HG03520 (cell line): ENCODE measurements around the gene SLC39A5.

Source experiments
- ATAC-seq: cut with Tn5 transposase; IDR thresholded peaks from one replicate; pipeline ENCODE4 v1.9.1; 2021; ENCODE audit warnings: mild to moderate bottlenecking, moderate library complexity; ENCODE audit not compliant: unreplicated experiment

SLC39A5 gene

DNA sequence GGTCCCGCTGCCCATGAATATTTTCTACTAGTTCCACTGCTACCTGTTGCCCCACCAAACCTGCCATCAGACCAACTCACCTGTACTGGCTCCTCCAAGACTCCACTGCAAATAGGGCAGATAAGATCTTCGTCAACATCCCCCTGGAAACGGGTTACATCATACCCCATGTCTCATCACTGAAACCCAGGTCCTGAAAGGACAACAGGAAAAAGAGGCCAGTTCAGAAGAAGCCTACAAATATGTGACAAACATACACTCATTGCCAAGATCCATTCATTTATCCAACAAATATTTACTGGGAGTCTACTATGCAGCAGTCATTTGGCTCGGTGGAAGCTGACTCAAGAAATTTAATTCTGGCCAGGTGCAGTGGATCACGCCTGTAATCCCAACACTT, 16.0 kb upstream of the SLC39A5 start:
- no peak for ATAC-seq

GRCh38 chr12:56216461-56216860, 13.4 kb upstream of the SLC39A5 start:
- no peak for ATAC-seq

- no peak for ATAC-seq
Measured at GRCh38 chr12:56219840-56220239, 10.0 kb upstream of the SLC39A5 start.

GRCh38 chr12:56220611-56221231, 9.1 kb upstream of the SLC39A5 start:
- ATAC-seq: no peak

- ATAC-seq: peak; percentile 14
Measured at GRCh38 chr12:56221232-56221756, 8.6 kb upstream of the SLC39A5 start.

GRCh38 chr12:56221757-56222530, 7.9 kb upstream of the SLC39A5 start, which contains the start of gene RNF41:
Gene RNF41 (minus strand): TSS chr12:56221922. CDS start chr12:56214047, 7,875 bp downstream.
- ATAC-seq: peak; percentile 68

GRCh38 chr12:56222531-56222895, 7.3 kb upstream of the SLC39A5 start:
- ATAC-seq: no peak

DNA sequence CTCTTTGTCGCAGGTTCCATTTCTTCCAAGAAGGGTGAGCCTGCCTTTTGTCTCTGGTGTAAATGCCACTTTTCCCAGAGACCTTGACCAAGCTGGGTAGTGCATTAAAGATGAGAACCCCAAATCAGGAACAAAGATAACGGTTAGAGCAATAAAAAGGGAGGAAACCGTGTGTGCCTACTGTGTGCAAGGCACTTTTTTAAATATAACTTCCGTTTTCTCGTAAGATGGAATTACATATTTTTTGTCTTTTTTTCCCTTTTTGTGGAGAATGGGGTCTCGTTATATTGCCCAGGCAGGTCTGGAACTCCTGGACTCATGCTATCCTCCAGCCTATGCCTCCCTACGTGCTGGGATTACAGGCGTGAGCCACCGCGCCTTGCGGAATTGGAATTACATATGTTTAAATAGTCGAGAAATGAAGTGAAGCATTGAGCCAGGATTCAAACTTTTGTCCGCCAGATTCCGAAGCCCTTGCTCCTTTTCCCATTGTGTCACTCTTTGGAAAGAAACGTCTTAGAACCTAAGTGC, 6.2 kb upstream of the SLC39A5 start:
- ATAC-seq: no peak

DNA sequence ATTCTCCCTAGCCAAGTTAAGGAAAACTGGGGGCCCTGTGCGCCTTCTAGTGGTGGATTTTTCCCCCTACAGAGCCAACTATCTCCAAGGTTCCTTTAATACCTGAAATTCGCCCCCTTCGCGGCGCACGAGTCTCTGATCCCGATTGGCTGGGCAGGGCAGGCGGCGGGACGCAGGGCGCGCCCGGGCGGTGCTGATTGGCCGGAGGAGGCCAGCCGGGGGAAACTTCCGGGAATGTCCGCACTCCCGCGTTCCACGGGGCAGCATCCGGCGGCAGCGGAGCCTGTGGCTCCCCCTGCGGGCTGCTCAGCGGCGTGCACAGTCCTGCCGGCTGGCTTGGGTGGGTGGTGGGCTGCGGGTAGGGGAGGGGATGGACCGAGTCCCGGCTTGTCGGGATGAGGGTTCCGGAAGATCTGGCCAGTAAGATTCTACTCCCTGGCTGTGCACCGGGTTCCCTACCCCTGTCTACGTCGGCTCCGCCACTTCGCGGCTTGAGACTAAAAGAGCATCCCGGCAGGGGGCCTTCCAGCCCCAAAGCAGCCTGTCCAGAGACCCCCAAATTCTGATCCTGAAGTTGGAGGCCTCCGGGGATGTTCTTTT, 5.6 kb upstream of the SLC39A5 start, which contains the start of gene NABP2:
Gene NABP2 (plus strand): TSS at position 241 of the 600 bp plus-strand sequence. CDS start 515 bp downstream, outside the sequence.
- peak; percentile 74 for ATAC-seq

DNA sequence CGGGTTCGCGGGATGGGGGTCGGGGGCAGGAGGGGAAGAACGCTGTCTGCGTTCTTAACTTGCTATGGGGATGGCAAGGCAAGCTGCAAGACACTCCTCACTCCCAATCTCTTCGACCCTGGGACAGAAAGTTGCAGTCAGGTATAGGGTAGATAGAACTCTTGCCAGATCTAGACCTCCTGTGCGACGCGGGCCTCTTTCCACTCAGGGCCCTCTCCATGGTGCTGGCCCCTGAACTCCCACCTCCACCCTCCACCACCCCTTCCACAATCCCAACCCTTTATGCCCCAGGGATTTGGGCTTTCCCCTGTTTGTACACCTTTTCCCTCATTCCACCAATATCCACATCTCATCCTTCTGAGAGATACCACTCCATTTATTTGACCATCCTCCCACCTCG, 4.9 kb upstream of the SLC39A5 start:
- no peak for ATAC-seq

GRCh38 chr12:56229082-56229481, 769 bp upstream of the SLC39A5 start:
- no peak for ATAC-seq

DNA sequence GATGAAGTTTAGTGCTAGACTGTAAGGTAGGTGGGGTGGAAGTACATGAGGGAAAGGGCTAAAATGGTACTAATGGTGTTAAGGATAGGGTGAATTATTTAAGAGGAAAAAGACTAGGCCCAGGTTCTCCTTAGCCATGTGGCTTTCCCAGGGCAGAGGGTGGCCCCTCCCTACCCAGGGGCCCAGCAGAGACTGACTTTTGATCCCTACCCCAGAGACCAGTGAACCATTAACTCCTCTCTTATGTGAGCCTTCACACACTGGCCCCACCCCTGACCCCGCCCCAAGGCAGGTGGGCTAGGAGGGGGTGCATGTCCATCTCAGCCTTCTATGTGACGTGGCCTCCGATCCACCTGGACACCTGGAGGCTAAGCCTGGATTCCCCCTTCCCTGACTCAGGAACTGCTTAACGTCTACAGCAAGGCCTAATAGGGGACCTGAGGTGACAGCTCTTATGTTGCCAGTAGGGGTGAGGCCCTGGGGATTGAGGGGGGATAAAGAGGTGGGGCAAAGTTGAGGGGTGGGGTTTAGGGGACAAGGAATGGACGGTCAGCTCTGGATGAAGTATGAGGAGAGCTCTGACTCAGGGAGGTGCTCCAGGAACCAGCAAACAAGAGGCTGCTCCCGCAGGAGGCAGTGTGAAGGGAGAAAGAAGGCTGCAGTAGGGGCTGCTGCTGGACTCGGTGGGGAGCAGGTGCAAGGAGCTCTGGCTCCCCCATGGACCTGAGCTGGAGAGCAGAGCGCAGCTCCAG, 757 bp downstream of the SLC39A5 start:
- ATAC-seq: no peak

DNA sequence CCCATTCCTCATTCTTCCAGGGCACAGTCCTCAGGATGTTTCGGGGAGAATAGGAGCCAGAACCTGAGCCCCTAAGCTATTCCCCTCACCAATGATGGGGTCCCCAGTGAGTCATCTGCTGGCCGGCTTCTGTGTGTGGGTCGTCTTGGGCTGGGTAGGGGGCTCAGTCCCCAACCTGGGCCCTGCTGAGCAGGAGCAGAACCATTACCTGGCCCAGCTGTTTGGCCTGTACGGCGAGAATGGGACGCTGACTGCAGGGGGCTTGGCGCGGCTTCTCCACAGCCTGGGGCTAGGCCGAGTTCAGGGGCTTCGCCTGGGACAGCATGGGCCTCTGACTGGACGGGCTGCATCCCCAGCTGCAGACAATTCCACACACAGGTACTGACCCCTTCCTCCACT, 1.3 kb downstream of the SLC39A5 start:
- no peak for ATAC-seq

DNA sequence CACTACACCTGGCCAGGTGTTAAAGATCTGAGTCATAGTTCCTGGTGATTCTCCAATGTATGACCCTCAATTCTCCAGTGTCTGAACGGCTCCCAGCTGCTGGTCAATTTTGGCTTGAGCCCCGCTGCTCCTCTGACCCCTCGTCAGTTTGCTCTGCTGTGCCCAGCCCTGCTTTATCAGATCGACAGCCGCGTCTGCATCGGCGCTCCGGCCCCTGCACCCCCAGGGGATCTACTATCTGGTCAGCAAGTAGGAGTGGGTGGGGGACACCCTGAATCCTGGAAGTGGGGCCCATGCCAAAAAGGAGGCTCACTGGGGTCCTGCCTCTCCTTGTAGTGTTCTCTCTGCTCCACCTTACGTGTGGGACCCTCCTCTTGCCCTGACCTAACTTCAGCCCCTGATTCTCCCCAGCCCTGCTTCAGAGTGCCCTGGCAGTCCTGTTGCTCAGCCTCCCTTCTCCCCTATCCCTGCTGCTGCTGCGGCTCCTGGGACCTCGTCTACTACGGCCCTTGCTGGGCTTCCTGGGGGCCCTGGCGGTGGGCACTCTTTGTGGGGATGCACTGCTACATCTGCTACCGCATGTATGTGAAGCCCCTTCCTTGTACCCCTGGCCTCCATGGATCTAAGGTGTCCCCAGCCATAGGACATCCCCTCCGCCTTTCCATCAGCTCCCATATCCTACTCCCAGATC, 5.0 kb downstream of the SLC39A5 start:
- ATAC-seq: no peak

DNA sequence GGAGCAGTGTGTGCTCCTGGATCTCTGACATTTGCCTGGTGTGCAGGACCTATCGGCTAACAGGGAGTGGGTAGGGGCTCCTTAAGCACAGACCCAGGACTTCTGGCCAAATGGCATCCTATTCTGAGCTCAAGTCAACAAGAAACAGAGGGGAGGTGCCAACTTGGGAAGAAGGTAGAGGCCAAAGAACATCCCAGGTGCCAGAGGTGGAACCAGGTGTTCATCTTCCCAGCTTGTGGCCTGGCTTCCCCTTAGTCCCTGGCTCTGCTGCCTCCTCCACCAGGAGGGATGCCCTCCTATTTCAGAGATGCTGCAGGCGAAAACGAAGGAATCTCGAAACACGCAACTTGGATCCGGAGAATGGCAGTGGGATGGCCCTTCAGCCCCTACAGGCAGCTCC, 6.2 kb downstream of the SLC39A5 start:
- no peak for ATAC-seq

DNA sequence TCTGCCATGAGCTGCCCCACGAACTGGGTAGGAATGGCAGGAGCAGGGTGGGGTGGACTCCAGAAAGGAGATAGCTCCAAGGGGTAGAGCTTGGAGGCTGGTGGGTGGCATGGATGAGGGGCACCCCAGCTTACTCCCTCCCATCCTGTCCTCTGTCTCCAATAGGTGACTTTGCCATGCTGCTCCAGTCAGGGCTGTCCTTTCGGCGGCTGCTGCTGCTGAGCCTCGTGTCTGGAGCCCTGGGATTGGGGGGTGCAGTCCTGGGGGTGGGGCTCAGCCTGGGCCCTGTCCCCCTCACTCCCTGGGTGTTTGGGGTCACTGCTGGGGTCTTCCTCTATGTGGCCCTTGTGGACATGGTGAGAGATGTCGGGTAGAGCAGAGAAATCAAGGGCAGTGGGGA, 7.1 kb downstream of the SLC39A5 start:
- no peak for ATAC-seq

DNA sequence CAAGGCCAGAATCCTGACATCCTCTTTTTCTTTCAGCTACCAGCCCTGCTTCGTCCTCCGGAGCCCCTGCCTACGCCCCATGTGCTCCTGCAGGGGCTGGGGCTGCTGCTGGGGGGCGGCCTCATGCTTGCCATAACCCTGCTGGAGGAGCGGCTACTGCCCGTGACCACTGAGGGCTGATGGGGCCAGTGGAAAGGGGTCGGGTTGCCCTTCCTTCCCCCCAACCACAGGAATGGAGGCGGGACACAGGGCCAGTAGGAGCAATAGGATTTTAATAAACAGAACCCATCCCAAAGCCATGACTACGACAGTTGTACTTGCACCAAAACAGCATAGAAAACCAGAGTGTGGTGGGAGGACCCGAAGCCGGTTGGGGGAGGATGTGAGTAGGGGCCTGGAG, 7.7 kb downstream of the SLC39A5 start:
- no peak for ATAC-seq

DNA sequence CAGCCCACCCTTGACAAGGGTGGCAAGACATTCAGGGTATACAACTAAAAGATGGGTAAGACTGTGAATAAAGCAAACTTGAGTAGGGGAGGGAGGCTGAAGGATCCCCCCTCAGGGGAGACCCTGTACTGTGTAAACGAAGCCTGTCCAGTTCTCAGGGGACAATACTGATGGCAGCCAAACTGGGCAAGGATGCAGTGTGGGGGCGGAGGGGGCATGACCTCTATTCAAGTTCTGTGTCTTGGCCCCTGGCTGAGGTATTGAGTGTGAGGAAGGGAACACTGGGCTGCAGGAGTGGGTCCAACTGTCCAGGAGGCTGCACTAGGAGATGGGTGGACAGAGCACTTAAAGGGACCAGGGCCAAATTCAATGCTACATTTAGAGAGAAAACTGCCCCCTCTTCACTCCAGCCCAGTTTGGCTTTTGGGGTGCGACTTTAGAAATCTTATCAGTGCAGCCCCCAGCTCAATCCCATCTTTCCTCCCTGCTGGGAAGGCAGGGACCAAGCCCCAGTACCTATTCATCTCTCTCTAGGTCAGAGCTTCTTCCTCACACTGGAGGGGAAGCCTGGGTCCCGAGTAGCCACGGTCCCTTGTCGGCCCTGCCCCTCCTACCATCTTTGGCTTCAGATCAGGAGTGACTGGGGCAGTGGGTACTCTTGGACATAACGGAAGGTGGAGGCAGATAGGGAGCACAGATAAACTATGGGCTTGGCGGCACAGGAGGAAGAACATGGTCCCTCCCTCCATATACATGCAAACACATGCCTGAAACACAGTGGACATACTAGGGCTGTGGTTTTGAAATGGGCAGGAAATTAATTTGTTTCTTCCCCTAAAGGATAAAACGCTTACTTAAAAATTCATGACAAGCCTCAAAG, 11.8 kb downstream of the SLC39A5 start:
- no peak for ATAC-seq

- no peak for ATAC-seq
Measured at GRCh38 chr12:56242986-56243385, 13.1 kb downstream of the SLC39A5 start.
